22Rv1 (cell line): ENCODE measurements around the gene ESYT3.

Experiments
- CTCF ChIP-seq: fragments of 450-650 bp; IDR thresholded peaks from 2 replicates; pipeline ENCODE4 v1.5.1; 2017; ENCODE audit warnings: mild to moderate bottlenecking
- ZFX ChIP-seq: fragments of 450-650 bp; IDR thresholded peaks from 2 replicates; pipeline ENCODE4 v1.6.1; 2017; ENCODE audit warnings: antibody characterized with exemption, borderline replicate concordance

GRCh38 chr3:138445654-138446053 lies 11.2 kb downstream of the ESYT3 start:
- no peak for TF ChIP-seq CTCF
- TF ChIP-seq ZFX = no peak
